Stimulated activated CD8-positive, alpha-beta memory T cell treated with anti-CD3 and anti-CD28 coated beads, Interleukin-12 subunit alpha, Interleukin-12 subunit beta, amount 100 ng/mL, for 24 hours (primary cell): ENCODE measurements around the gene ACAD10.
"Not testable (repeated sequence)": the region's sequence is repeated elsewhere in the genome, so short reads cannot be mapped to it uniquely, and the experiment has no call there.

Experiments used
- DNase-seq: peaks from one replicate; pipeline ENCODE4 v3.0.0-alpha.2; 2020; ENCODE audit errors: extremely low read depth

The ACAD10 gene

DNA sequence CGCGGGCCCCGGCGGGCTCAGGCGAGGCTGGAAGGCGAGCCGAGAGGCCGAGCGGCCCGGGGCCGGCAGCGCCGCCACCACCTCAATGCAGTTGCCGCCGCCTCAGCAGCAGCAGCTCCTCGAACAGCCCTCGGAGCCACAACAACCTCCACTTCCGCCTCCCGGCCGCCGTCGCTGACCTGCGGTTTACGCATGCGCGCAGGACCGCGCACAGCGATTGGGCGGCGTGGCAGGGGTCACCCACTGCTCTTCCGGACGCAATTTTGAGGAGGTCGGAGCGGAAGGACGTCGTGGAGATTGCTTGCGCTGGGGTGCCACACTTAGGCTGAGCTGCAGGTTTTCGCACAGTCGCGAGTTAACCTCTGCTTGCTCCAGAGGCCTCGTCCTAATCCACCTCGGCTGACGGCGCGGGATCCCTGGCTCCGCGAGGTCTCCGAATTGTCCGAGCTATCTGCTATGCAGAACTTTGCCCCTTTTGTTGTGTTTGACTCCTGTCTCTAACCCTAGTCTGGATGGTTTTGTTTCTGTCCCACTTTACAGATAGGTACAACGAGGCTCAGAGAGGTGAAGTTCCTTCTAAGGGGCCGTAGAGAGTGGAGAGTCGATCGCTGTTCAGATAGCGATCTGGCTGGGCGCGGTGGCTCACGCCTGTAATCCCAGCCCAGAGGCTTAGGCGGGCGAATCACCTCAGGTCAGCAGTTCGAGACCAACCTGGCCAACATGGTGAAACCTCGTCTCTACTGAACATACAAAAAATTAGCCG lies at the start of gene ACAD10, which contains the start of gene BRAP:
ACAD10 (plus strand) TSS at position 243 of the 763 bp plus-strand sequence. CDS start 6,657 bp downstream, outside the sequence.
BRAP (minus strand) TSS at position 146 of the 763 bp plus-strand sequence. CDS start 164 bp downstream, outside the sequence.
- peak; percentile 82 for DNase-seq

GRCh38 chr12:111636209-111636945 lies 49.5 kb upstream of the ACAD10 start:
- no peak for DNase-seq

DNA sequence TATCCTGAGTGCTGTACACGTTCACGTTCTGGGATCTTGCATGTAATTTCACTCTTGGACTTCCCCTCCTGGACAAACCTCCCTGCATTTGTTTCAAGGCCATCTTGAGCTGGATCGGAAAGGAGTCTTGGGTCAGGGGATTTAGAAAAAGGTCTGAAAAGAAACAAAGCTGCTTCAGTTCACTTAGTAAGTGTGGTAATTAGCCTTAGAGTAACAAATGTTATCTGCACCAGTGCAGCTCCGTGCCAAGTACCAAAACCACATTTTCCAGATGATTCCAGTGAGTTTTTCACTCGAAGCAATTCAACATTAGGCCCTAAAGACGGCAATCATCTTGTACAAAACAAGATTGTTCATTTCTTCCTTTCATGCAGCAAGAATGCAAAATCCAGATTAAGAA lies 47.3 kb upstream of the ACAD10 start:
- no peak for DNase-seq

DNA sequence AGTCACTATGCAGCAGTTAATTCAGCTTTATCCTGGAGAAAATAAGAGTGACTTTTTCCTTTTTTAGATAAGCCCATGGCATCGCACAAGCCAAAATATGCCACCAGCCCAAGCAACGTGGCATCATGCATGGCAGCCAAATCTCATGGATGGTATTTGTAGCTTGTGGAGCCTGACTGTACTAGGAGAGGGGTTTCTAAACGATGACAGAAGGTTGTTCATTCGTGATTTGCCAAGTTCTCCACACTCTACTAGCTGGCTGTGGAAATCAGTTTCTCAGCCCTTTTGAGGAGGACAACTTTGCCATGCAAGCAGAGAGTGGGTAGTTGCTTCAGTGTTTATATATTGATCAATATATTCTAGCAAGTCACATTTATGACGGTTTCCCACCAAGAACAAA lies 45.3 kb upstream of the ACAD10 start:
- DNase-seq = no peak

GRCh38 chr12:111642681-111643426 lies 43.0 kb upstream of the ACAD10 start:
- DNase-seq = no peak

DNA sequence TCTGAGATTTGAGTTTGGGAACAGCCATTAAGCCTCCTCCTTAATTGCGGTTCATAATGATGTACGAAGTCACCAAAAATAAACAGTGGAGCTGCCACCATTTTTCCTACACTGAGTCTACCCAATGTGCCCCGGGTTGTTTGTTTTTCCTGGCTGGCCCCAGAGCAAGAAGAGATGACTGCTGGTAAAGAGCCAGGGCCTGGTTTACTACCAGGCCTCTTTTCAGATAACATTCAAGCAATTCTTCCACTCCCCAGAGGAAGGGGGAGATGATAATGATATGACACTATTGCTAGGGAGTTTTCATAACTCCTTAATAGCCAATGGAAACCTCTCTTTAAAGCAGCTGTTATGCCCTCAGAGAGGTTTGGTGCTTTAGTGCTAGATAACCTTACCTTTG lies 42.4 kb upstream of the ACAD10 start:
- no peak for DNase-seq

DNA sequence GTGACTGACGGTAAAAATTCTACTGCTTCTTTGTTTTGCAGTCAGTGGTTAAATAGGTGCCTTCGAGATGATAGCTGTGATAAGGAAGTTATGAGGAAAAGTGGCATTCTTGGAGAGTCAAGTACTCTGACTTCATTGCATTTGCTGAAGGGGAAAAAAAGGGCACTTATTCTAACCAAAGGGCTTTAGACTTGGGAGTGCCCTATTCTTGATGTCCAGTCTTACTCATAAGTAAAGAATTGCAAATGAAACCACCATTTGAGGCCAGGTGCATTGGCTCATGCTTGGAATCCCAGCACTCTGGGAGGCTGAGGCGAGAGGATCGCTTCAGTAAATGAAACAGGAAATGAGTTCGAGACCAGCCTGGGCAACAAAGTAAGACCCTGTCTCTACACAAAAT lies 40.4 kb upstream of the ACAD10 start:
- no peak for DNase-seq

DNA sequence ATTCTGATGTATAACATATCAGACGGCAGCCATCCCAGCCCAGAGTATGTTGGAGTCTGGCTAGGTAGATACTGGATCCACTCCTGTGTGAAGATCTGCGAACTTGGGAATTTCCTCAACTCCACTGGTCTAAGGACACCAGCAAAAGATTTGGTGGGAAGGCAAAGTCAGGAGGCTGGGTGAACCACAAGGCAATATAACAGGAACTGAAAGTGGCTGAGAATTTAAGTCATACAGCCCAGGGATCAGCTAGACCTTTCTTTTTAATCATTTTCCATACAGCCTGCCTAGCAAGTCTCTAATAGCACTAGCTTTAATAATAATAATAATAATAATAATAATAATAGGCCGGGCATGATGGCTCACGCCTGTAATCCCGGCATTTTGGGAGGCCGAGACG lies 34.9 kb upstream of the ACAD10 start:
- no peak for DNase-seq

DNA sequence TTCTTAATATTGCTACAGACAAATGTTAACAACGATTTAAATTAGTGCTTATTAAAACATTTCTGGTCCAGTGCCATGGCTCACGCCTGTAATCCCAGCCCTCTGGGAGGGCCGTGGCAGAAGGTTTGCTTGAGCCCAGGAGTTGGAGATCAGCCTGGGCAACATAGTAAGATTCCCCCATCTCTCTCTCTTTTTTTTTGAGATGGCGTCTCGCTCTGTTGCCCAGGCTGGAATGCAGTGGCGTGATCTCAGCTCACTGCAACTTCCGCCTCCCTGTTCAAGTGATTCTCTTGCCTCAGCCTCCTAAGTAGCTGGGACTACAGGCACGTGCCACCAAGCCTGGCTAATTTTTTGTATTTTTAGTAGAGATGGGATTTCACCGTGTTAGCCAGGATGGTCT lies 33.3 kb upstream of the ACAD10 start:
- not testable (repeated sequence) for DNase-seq

DNA sequence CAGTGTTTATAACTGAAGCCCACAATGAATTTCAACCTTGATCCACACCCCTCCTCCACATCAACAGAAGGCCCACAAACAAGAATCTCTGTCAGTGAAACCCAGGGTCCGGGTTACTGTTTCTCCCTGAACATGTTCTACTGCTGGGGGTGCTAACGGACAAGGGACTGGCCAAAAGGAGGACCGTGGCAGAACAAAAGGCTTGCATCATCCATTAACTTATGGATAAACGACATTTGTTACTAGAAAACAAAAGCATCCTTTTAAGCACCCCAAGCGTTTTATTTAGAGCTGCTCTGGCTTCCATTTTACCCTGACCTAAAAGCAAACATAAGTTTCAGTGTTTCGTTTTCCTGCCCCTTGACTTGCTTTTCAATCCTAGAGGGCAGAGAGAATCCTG lies 32.3 kb upstream of the ACAD10 start:
- no peak for DNase-seq

DNA sequence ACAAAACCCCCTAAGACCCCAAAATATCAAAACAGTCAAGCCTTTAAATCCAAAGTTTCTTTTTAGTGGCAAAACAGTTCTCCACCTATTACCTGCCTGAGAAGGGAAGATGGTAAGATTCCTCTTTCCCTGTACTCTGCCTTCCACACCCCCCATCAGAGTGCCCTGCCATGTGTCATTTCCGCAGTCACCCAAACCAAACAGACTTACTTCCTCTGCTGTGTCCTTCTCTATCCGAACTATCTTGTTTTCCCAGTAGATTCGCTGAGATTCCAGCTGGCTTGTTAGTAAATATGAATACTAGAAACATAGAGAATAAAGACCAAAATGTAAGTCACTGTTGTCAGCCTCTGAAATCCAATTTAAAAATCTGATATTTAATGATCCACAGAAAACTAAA lies 30.5 kb upstream of the ACAD10 start:
- no peak for DNase-seq

DNA sequence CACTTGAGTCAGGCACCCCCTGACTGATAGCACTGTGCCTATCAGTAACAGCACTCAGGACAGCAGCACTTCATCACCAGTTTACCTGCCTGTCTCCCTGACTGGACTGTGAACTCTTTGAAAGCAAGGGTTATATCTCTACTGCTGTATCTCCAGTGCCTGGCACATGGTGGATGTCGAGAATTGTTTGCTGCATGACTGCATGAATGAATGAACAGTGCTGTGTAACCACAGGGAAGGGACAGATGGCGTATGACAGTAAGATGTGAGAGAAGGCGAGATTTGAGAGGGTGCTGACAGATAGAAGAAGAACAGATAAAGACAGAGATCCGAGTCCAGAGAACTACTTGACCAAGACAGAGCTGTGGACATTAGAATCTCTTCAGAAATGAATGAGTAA lies 29.8 kb upstream of the ACAD10 start:
- no peak for DNase-seq

GRCh38 chr12:111664499-111664898 lies 21.4 kb upstream of the ACAD10 start:
- DNase-seq = no peak

DNA sequence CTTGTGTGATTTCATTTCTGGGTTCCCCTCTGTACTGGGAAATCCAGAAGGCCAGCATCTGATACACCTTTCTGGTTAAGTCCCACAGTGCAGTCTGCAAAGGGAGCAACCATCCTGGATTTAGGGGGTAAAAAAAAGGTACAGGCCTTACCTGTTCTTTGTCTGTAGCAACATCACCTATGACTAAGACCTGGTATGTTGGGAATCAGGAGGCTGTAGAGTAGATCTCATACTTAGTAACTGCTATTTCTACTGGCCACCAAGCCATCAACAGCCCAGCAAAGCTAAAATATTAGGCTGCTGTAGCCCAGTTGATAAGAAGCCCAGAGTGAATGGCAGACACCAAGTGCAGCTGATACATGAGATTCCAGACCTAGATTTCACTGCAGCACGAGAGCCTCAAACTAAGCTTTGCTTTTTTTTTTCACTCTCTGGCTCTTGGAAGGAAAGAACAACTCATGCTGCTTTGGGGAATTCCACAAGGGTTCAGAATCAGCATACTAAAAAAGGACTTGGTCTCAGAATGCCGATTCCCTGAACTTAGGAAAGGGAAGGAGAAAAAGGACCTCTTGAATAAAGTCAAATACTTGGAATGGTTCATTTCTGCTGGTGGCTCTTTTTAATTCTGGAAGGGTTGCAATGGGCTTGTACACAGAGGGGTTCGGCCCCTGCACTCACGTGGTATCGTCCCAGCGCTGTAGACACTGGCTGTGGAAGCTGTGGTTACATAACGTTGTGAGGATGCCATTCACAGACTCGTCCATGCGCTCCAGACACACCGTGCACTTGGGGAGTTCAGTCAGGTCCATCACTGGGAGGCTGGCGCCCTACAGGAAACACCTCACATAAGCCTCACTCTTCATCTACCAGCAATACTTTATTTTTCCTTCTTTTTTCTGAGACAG lies 20.6 kb upstream of the ACAD10 start:
- DNase-seq = no peak

GRCh38 chr12:111672822-111673381 lies 13.0 kb upstream of the ACAD10 start:
- no peak for DNase-seq

DNA sequence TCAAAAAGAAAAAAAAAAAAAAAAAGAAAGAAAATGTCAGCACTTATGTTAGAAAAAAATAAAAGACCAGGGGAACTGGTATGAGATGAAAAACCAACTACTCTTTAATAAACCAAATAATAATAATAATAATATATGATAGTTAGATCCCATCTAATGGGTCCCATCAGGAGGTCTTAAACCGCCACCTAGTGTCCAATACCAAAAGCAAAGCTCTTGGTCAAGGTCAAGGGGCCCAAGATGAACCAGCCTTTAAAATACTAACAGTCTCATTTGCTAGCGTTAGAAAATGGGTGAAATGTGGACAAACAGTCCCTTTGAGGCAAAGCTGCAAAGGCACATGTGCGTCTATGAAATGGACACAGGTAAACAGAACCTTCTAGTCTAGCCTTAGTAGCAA lies 12.3 kb upstream of the ACAD10 start:
- DNase-seq = no peak

- no peak for DNase-seq
These were observed 8.7 kb upstream of the ACAD10 start for GRCh38 chr12:111677186-111677585.

DNA sequence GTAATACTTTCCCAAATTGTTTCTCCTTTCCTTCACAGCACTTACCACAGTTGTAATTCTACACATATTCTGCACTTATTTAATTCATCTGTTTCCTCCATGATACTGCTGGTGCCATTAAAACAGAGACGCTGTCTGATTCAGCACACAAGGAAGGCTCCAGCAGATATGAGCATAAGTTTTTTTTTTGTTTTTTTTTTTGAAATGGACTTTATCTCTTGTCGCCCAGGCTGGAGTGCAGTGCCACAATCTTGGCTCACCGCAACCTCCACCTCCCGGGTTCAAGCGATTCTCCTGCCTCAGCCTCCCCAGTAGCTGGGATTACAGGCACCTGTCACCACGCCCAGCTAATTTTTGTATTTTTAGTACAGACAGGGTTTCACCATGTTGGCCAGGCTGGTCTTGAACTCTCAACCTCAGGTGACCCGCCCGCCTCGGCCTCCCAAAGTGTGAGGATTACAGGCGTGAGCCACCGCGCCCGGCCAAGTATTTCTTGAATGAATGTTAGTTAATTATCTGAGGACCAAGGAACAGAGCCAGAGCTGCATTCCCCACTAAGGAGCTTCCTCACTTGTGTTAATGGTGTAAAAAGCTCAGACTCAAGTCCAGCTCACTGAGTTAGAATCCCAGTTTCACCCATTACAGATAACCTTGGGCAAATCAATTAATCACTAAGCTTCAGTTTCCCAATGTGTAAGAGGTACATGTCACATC lies 1.2 kb upstream of the ACAD10 start:
- not testable (repeated sequence) for DNase-seq

DNA sequence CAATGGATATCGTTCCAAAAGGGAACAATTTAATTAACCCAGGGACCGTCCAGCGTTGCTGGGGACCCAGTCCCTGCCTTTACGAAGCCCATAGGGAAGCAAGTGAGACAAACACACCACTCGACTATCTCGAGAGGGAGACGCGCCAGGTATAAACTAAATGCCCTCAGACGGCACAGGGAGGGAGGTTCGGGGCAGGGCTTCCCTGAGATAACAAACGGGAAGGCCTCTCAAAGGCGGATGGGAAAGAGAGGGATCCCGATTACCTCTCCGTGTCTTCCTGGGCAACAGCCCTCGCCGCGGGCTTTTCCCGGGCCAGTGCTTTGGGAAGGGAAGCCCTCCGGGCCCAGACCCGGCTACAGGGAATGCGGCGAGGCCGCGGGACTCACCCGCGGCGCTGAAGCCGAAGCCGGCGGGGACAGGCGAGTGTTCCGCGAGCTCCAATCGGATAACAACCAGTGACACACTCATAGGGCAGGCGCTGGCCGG lies 487 bp upstream of the ACAD10 start:
- no peak for DNase-seq

DNA sequence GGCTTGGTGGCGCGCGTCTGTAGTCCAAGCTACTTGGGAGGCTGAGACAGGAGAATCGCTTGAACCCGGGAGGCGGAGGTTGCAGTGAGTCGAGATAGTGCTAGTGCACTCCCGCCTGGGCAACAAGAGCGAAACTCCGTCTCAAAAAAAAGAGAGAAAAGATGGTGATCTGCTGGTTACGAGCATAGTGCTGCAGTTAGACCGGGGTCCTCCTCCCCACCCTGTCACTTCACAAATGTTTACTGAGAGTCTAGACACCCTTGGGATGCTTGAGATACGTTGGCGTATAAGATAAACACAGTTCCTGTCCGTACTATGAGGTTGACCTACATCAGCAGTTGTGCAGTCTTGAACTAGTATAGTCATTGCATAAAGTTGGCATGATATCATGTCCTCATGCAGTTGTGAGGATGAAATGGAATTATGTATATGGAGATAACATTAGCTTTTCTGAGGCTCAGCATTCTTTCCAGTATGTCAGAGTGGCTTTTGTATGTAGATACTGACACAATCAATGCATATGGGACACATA lies 787 bp downstream of the ACAD10 start:
- no peak for DNase-seq
